Right atrium auricular region (tissue), 2 donors: ENCODE data around the gene CROCC. TPM values are rescaled to one million over a fixed set of nuclear protein-coding genes. Genes with fewer than 3 reads are reported as not detected.
"Not testable (repeated sequence)": the region's sequence is repeated elsewhere in the genome, so short reads cannot be mapped to it uniquely, and the experiment has no call there.

Source experiments
- DNase-seq: peaks from one replicate; pipeline ENCODE4 v3.0.0-alpha.2; 2019; ENCODE audit warnings: low spot score
- H3K27ac ChIP-seq, 2 donors: fragments of 200-600 bp; sonication (generic); 1 replicate in 1 of 2; 2 replicates in 1 of 2; pipeline ENCODE4 v1.5.1; 2016 to 2019
- H3K27me3 ChIP-seq, 2 donors: fragments of 200-600 bp; sonication (generic); one replicate each; pipeline versions ENCODE4 v1.5.1 to v1.6.0; 2017 to 2019
- H3K36me3 ChIP-seq: fragments of 200-600 bp; sonication (generic); one replicate; pipeline ENCODE4 v1.5.1; 2016
- H3K4me1 ChIP-seq, 2 donors: fragments of 200-600 bp; sonication (generic); one replicate each; pipeline versions ENCODE4 v1.5.1 to v1.6.0; 2017 to 2019
- H3K4me3 ChIP-seq, 2 donors: fragments of 200-600 bp; sonication (generic); 1 replicate in 1 of 2; 2 replicates in 1 of 2; pipeline ENCODE4 v1.5.1; 2017 to 2019; ENCODE audit warnings: mild to moderate bottlenecking in 1 of 2, moderate library complexity in 1 of 2
- H3K9me3 ChIP-seq, 2 donors: fragments of 200-600 bp; sonication (generic); one replicate each; pipeline ENCODE4 v1.5.1; 2019
- CTCF ChIP-seq, 2 donors: fragments of 200-600 bp; sonication (generic); IDR thresholded peaks; one replicate each; pipeline ENCODE4 v1.5.1; 2019; ENCODE audit warnings: antibody characterized with exemption in 2 of 2
- total RNA-seq, 2 donors: library from RNA; depleted of rRNA; stranded (reverse); fragments of >200 nt; gene quantifications; one replicate each; pipeline ENCODE4 v1.1.0, GENCODE V29; 2016

Gene CROCC
- total RNA-seq, 2 donors from 2014 or later, result 10.0 to 11.7 TPM

GRCh38 chr1:16898298-16898697 is 23.4 kb upstream of the CROCC start:
- not testable (repeated sequence) for H3K4me3 ChIP-seq, DNase-seq, H3K9me3 ChIP-seq, H3K36me3 ChIP-seq, H3K27ac ChIP-seq, H3K27me3 ChIP-seq
- H3K4me1 ChIP-seq, result peaks cover 0 to 11% of the 10 kb centered on the region in 2 donors

- not testable (repeated sequence) for DNase-seq, H3K9me3 ChIP-seq, H3K36me3 ChIP-seq, H3K4me3 ChIP-seq, H3K27me3 ChIP-seq, H3K27ac ChIP-seq
- peaks cover 0 to 16% of the 10 kb centered on the region in 2 donors for H3K4me1 ChIP-seq
These were observed 22.7 kb upstream of the CROCC start for GRCh38 chr1:16899020-16899419.

GRCh38 chr1:16900751-16901150 is 21.0 kb upstream of the CROCC start:
- Histone ChIP-seq H3K27me3 (no peaks in the 10 kb centered on the region), H3K4me1 (peaks cover 0 to 20% of the 10 kb centered on the region in 2 donors), H3K36me3 (no peaks in the 10 kb centered on the region), H3K4me3 (no peak overlapping the region), H3K27ac (no peak overlapping the region), H3K9me3 (peaks cover 0 to 4% of the 10 kb centered on the region in 2 donors)
- no peak for DNase-seq
- TF ChIP-seq CTCF (IDR thresholded peaks at IDR 0.05), result no peak

- H3K27ac ChIP-seq, H3K36me3 ChIP-seq, DNase-seq, H3K4me3 ChIP-seq, H3K27me3 ChIP-seq, H3K9me3 ChIP-seq: not testable (repeated sequence)
- H3K4me1 ChIP-seq, result peaks cover 0 to 20% of the 10 kb centered on the region in 2 donors
These were observed 20.4 kb upstream of the CROCC start for GRCh38 chr1:16901371-16901770.

GRCh38 chr1:16903054-16903453 is 18.7 kb upstream of the CROCC start:
- H3K4me3 ChIP-seq, result no peak overlapping the region

GRCh38 chr1:16903458-16903796 is 18.3 kb upstream of the CROCC start:
- Histone ChIP-seq H3K36me3 (no peaks in the 10 kb centered on the region), H3K27me3 (no peaks in the 10 kb centered on the region), H3K4me3 (peak overlapping the region; percentile 45 to 59), H3K4me1 (peaks cover 0 to 14% of the 10 kb centered on the region in 2 donors), H3K27ac (peak overlapping the region; percentile 94 to 99), H3K9me3 (peaks cover 0 to 11% of the 10 kb centered on the region in 2 donors)
- no peak for TF ChIP-seq CTCF (IDR thresholded peaks at IDR 0.05)
- DNase-seq, result no peak

More at GRCh38 chr1:16903054-16903453, 18.7 kb upstream of the CROCC start:
- no peak for DNase-seq
- no peaks in the 10 kb centered on the region for H3K27me3 ChIP-seq
- H3K36me3 ChIP-seq, result no peaks in the 10 kb centered on the region
- peaks cover 0 to 11% of the 10 kb centered on the region in 2 donors for H3K9me3 ChIP-seq
- peaks cover 0 to 14% of the 10 kb centered on the region in 2 donors for H3K4me1 ChIP-seq
- TF ChIP-seq CTCF (IDR thresholded peaks at IDR 0.05), result no peak
- peak overlapping the region; percentile 94 to 99 for H3K27ac ChIP-seq

GRCh38 chr1:16904560-16905109 is 17.1 kb upstream of the CROCC start:
- Histone ChIP-seq H3K9me3 (peaks cover 0 to 11% of the 10 kb centered on the region in 2 donors), H3K27me3 (no peaks in the 10 kb centered on the region), H3K36me3 (no peaks in the 10 kb centered on the region), H3K27ac (peak overlapping the region; percentile 94 to 99), H3K4me3 (peak overlapping the region; percentile 45 to 59), H3K4me1 (peaks cover 0 to 14% of the 10 kb centered on the region in 2 donors)
- peak; percentile 99 for DNase-seq
- no peak for TF ChIP-seq CTCF (IDR thresholded peaks at IDR 0.05)
